H1 (cell line): Measurements from ENCODE around the gene GPATCH2. TPM values are rescaled to one million over a fixed set of nuclear protein-coding genes. Genes with fewer than 3 reads are reported as not detected.

Experiments
- CTCF ChIA-PET: fragments of 300-600 bp; sonication (Branson Sonifier 250); formaldehyde crosslinking; loops from one replicate; lab custom pipeline; 2021; ENCODE audit not compliant: partially characterized antibody; lab: Charles Lee
- POLR2A ChIA-PET: fragments of 300-600 bp; sonication (Branson Sonifier 250); formaldehyde crosslinking; loops from one replicate; lab custom pipeline; 2021; ENCODE audit warnings: inconsistent platforms; ENCODE audit not compliant: partially characterized antibody; lab: Charles Lee
- DNase-seq, 2 experiments: peaks; one replicate each; pipeline versions ENCODE4 v3.0.0 to v3.0.0-alpha.2; 2010 to 2022; ENCODE audit warnings: low spot score in 2 of 2, low read depth in 1 of 2, mixed read lengths in 1 of 2
- FAIRE-seq: peaks from 2 replicates; lab custom pipeline; 2011; peaks lifted over from hg19 to GRCh38; lab: Jason Lieb, UNC
- H2AFZ ChIP-seq: 2 replicates; pipeline ENCODE4 v1.8.1; 2012; ENCODE audit warnings: low read length, inconsistent platforms
- H2AK5ac ChIP-seq: 2 replicates; pipeline ENCODE4 v1.6.1; 2013; ENCODE audit warnings: low read depth, low read length
- H2BK120ac ChIP-seq: replicated peaks from 2 replicates; pipeline ENCODE3; 2013; ENCODE audit warnings: low read depth, low read length, inconsistent platforms
- H2BK12ac ChIP-seq: 2 replicates; pipeline ENCODE4 v1.6.1; 2013; ENCODE audit warnings: low read depth, low read length
- H2BK15ac ChIP-seq: 2 replicates; pipeline ENCODE4 v1.6.1; 2013; ENCODE audit warnings: low read length
- H2BK20ac ChIP-seq: 2 replicates; pipeline ENCODE4 v1.6.1; 2013; ENCODE audit warnings: low read length
- H2BK5ac ChIP-seq: 2 replicates; pipeline ENCODE4 v1.6.1; 2013; ENCODE audit warnings: low read depth, low read length
- H3K14ac ChIP-seq: 2 replicates; pipeline ENCODE4 v1.6.1; 2013; ENCODE audit warnings: inconsistent platforms; ENCODE audit not compliant: insufficient read length
- H3K18ac ChIP-seq: 2 replicates; pipeline ENCODE4 v1.6.1; 2013; ENCODE audit warnings: low read length; ENCODE audit errors: extremely low read depth
- H3K23ac ChIP-seq: 2 replicates; pipeline ENCODE4 v1.6.1; 2013; ENCODE audit warnings: inconsistent platforms; ENCODE audit not compliant: insufficient read length
- H3K23me2 ChIP-seq: 2 replicates; pipeline ENCODE4 v1.6.1; 2013; ENCODE audit warnings: low read depth, low read length
- H3K27ac ChIP-seq: 2 replicates; pipeline ENCODE4 v1.6.1; 2011; ENCODE audit warnings: low read depth, low read length, inconsistent platforms
- H3K27me3 ChIP-seq, 4 experiments: replicated peaks in 1 of 4; 1 replicate in 1 of 4; 2 replicates in 3 of 4; pipeline versions ENCODE4 v1.6.1 to v1.8.1; 2011 to 2013; ENCODE audit warnings: low read length in 3 of 4, mild to moderate bottlenecking in 3 of 4, inconsistent platforms in 2 of 4, mixed read lengths in 2 of 4, moderate library complexity in 1 of 4; ENCODE audit not compliant: control insufficient read depth in 3 of 4, insufficient read depth in 3 of 4; ENCODE audit errors: extremely low read depth in 1 of 4
- H3K36me3 ChIP-seq, 4 experiments: 2 replicates each; pipeline versions ENCODE4 v1.6.1 to v1.8.1; 2011 to 2013; ENCODE audit warnings: mild to moderate bottlenecking in 4 of 4, low read length in 3 of 4, moderate library complexity in 2 of 4, control low read depth in 1 of 4, inconsistent platforms in 1 of 4; ENCODE audit not compliant: insufficient read depth in 4 of 4, control insufficient read depth in 2 of 4
- H3K4ac ChIP-seq: replicated peaks from 2 replicates; pipeline ENCODE3; 2013; ENCODE audit warnings: low read length, low read depth, mixed read lengths, inconsistent platforms; ENCODE audit not compliant: insufficient read length
- H3K4me1 ChIP-seq, 4 experiments: replicated peaks in 1 of 4; 1 replicate in 1 of 4; 2 replicates in 3 of 4; pipeline versions ENCODE4 v1.6.1 to v1.8.1; 2011 to 2013; ENCODE audit warnings: low read length in 3 of 4, inconsistent platforms in 2 of 4, mixed read lengths in 1 of 4; ENCODE audit not compliant: insufficient read depth in 4 of 4, control insufficient read depth in 3 of 4
- H3K4me2 ChIP-seq, 2 experiments: 2 replicates each; pipeline versions ENCODE4 v1.6.1 to v1.8.1; 2011 to 2013; ENCODE audit warnings: low read depth in 2 of 2, low read length in 2 of 2, control low read depth in 1 of 2, inconsistent platforms in 1 of 2, mild to moderate bottlenecking in 1 of 2; ENCODE audit not compliant: insufficient read depth in 1 of 2
- H3K4me3 ChIP-seq, 4 experiments: fragments of 200-600, 300-600 bp in 1 of 4; sonication (generic), shearing (Covaris generic), sonication (Bioruptor Twin) in 1 of 4; 2 replicates each; pipeline versions ENCODE4 v1.5.1 to v1.8.1; 2011 to 2016; ENCODE audit warnings: low read length in 4 of 4, low read depth in 3 of 4, control low read depth in 2 of 4, inconsistent platforms in 2 of 4, mild to moderate bottlenecking in 2 of 4, mixed read lengths in 1 of 4, moderate library complexity in 1 of 4; ENCODE audit not compliant: insufficient read depth in 2 of 4; ENCODE audit errors: extremely low read depth in 1 of 4
- H3K56ac ChIP-seq: replicated peaks from 2 replicates; pipeline ENCODE3; 2013; ENCODE audit warnings: low read depth, mild to moderate bottlenecking, mixed read lengths, low read length, inconsistent platforms; ENCODE audit not compliant: insufficient read length
- H3K79me1 ChIP-seq: 2 replicates; pipeline ENCODE4 v1.6.1; 2013; ENCODE audit warnings: low read depth, low read length, control low read depth
- H3K79me2 ChIP-seq, 2 experiments: 2 replicates each; pipeline versions ENCODE4 v1.6.1 to v1.8.1; 2012 to 2013; ENCODE audit warnings: low read length in 2 of 2, mild to moderate bottlenecking in 2 of 2, inconsistent platforms in 1 of 2; ENCODE audit not compliant: insufficient read depth in 2 of 2, control insufficient read depth in 1 of 2
- H3K9ac ChIP-seq, 4 experiments: replicated peaks in 1 of 4; 1 replicate in 1 of 4; 2 replicates in 3 of 4; pipeline versions ENCODE4 v1.6.1 to v1.8.1; 2011 to 2013; ENCODE audit warnings: low read depth in 3 of 4, low read length in 3 of 4, control low read depth in 2 of 4, mild to moderate bottlenecking in 2 of 4, moderate library complexity in 2 of 4, inconsistent platforms in 1 of 4; ENCODE audit errors: extremely low read depth in 1 of 4
- H3K9me3 ChIP-seq, 2 experiments: 2 replicates each; pipeline versions ENCODE4 v1.6.1 to v1.8.1; 2012 to 2013; ENCODE audit warnings: mild to moderate bottlenecking in 2 of 2, moderate library complexity in 2 of 2, control low read depth in 1 of 2, inconsistent platforms in 1 of 2, low read depth in 1 of 2, low read length in 1 of 2, mixed read lengths in 1 of 2; ENCODE audit not compliant: insufficient read depth in 2 of 2
- H4K20me1 ChIP-seq, 2 experiments: replicated peaks in 1 of 2; 2 replicates each; pipeline versions ENCODE3 to v1.8.1; 2011 to 2013; ENCODE audit warnings: inconsistent platforms in 2 of 2, low read length in 2 of 2, mild to moderate bottlenecking in 1 of 2; ENCODE audit not compliant: insufficient read depth in 2 of 2, control insufficient read depth in 1 of 2
- H4K5ac ChIP-seq: 2 replicates; pipeline ENCODE4 v1.6.1; 2013; ENCODE audit warnings: low read length, low read depth, mixed read lengths, inconsistent platforms; ENCODE audit not compliant: insufficient read length
- H4K8ac ChIP-seq: 2 replicates; pipeline ENCODE4 v1.8.0; 2013; ENCODE audit warnings: mild to moderate bottlenecking, moderate library complexity, low read length, inconsistent platforms; ENCODE audit not compliant: insufficient read depth; ENCODE audit errors: extremely low read depth
- H4K91ac ChIP-seq: replicated peaks from 2 replicates; pipeline ENCODE3; 2013; ENCODE audit warnings: low read length, mixed read lengths, inconsistent platforms; ENCODE audit not compliant: insufficient read length
- CBX5 ChIP-seq: fragments of 300-800, 300-1000 bp; sonication (generic); IDR thresholded peaks from 2 replicates; pipeline ENCODE4 v1.7.1; 2016; ENCODE audit warnings: antibody characterized with exemption, low read length, low read depth
- CEBPB ChIP-seq: IDR thresholded peaks from 2 replicates; pipeline ENCODE4 v1.6.1; 2012; ENCODE audit warnings: low read depth, low read length
- RFX5 ChIP-seq: IDR thresholded peaks from 2 replicates; pipeline ENCODE4 v1.6.1; 2011; ENCODE audit warnings: low read depth, low read length, improper control_type of control experiment, borderline replicate concordance
- RNF2 ChIP-seq: fragments of 200-900, 300-1000 bp; sonication (generic); IDR thresholded peaks from 2 replicates; pipeline ENCODE4 v1.7.1; 2016; ENCODE audit warnings: borderline replicate concordance, low read depth, mild to moderate bottlenecking, antibody characterized with exemption, low read length; ENCODE audit not compliant: poor library complexity, severe bottlenecking; ENCODE audit errors: missing control alignments
- SIRT6 ChIP-seq: IDR thresholded peaks from one replicate; pipeline ENCODE4 v1.7.1; 2012; ENCODE audit warnings: low read length, inconsistent platforms
- SP2 ChIP-seq: IDR thresholded peaks from 2 replicates; pipeline ENCODE4 v1.6.1; 2012; ENCODE audit warnings: mild to moderate bottlenecking, low read length, inconsistent platforms
- SUZ12 ChIP-seq: fragments of 200-600 bp; sonication (generic); IDR thresholded peaks from 2 replicates; pipeline ENCODE4 v1.6.1; 2012; ENCODE audit warnings: mild to moderate bottlenecking, inconsistent platforms, low read length, moderate library complexity, mixed read lengths
- WGBS, 2 experiments: shearing (Covaris generic) in 1 of 2; methylation state at CpG; one replicate each; pipeline versions ENCODE4 v1.1.6 to v1.1.7; 2013 to 2015; ENCODE audit warnings: low lambda C conversion rate in 2 of 2, mixed read lengths in 2 of 2, inconsistent platforms in 1 of 2, low coverage in 1 of 2, missing lambda C conversion rate in 1 of 2; ENCODE audit not compliant: insufficient replicate concordance in 2 of 2, insufficient coverage in 1 of 2, insufficient read length in 1 of 2; ENCODE audit errors: extremely low coverage in 1 of 2, missing lambda C conversion rate in 1 of 2; 5-methylcytosine and 5-hydroxymethylcytosine counted together
- polyA plus RNA-seq, 7 experiments: library from polyadenylated mRNA; depleted of rRNA in 3 of 7; stranded (reverse) in 5 of 7; unstranded in 2 of 7; fragments of >200 nt in 5 of 7; fragments of 200-250 nt in 2 of 7; gene quantifications; 1 replicate in 5 of 7; 2 replicates in 1 of 7; 4 replicates in 1 of 7; pipeline versions ENCODE4 v1.2.1 to v1.2.3, GENCODE V29; 2011 to 2013; ENCODE audit warnings: missing spikeins in 2 of 7, mixed read lengths in 2 of 7
- total RNA-seq: library from RNA; stranded (reverse); fragmentation: NEBNext Ultra II Directional; extraction: Animal tissue kit (Norgen Biotek cat#: 25700); gene quantifications from 2 replicates; pipeline ENCODE4 v1.2.1, GENCODE V29; 2021

The GPATCH2 gene
- total and polyA plus RNA-seq, 2 of the 8 experiments (the other 6 are each of a cell fraction or from before 2014, with no cell fraction given), result 3.9 to 13.1 TPM

DNA sequence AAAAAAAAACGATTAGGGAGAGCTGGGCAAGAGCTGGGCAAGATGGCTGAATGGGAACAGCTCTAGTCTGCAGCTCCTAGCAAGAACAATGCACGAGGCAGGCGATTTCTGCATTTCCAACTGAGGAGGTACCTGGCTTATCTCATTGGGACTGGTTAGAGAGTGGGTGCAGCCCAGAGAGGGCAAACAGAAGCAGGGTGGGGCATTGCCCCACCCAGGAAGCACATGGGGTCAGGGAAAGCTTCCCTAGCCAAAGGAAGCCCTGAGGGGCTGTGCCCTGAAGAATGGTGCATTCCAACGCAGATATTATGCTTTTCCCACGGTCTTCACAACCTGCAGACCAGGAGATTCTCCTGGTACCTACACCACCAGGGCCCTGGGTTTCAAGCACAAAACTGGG is 251.6 kb downstream of the GPATCH2 start:
- 81% methylated on average over 5 of the region's 5 CpGs; no CpG with 5 or more reads in 1 of the 2 experiments for WGBS, 2 experiments

More for the DNA sequence above, 251.6 kb downstream of the GPATCH2 start:
- Histone ChIP-seq H3K4me3 (no peak overlapping the region), H2BK12ac (no peak overlapping the region), H3K79me1 (no peaks in the 10 kb centered on the region), H2AK5ac (no peak overlapping the region), H3K4ac (no peak overlapping the region), H3K27me3 (peaks cover 7 to 36% (median 19%) of the 10 kb centered on the region in 4 experiments), H2BK15ac (no peak overlapping the region), H3K4me1 (peaks cover 4 to 7% (median 6%) of the 10 kb centered on the region in 4 experiments; a peak in 6 of 7 replicates), H3K27ac (no peak overlapping the region), H3K56ac (no peak overlapping the region), H2BK120ac (no peak overlapping the region), H3K14ac (no peak overlapping the region), H4K20me1 (no peaks in the 10 kb centered on the region), H3K23me2 (no peaks in the 10 kb centered on the region), H3K23ac (no peak overlapping the region), H4K5ac (no peak overlapping the region), H4K91ac (no peak overlapping the region), H3K36me3 (no peaks in the 10 kb centered on the region), H3K18ac (no peak overlapping the region), H3K79me2 (no peaks in the 10 kb centered on the region), H4K8ac (no peak overlapping the region), H3K9me3 (peaks cover 8 to 9% of the 10 kb centered on the region in 2 experiments; a peak in 3 of 4 replicates), H2BK20ac (no peak overlapping the region), H2AFZ (no peak overlapping the region), H2BK5ac (no peak overlapping the region), H3K4me2 (no peak overlapping the region), H3K9ac (no peak overlapping the region)
- no peak for DNase-seq
- FAIRE-seq, result no peak
- CTCF ChIA-PET, result interaction anchor here (1.0 to 1.1 kb wide), 2 partner anchors 10 to 29 kb away, joined by 3 read pairs; no protein-coding TSS in a partner anchor
- TF ChIP-seq SUZ12 (no peak), CEBPB (no peak), CBX5 (no peak), SIRT6 (no peak), RFX5 (no peak), RNF2 (no peak), SP2 (no peak)
- POLR2A ChIA-PET, result interaction anchor here (0.6 to 1.0 kb wide), 2 partner anchors 9 to 196 kb away, joined by 3 to 4 read pairs; no protein-coding TSS in a partner anchor
